Astrocyte of the spinal cord (primary cell): ENCODE measurements around the gene RRBP1.

Experiments used
- DNase-seq: peaks from one replicate; pipeline ENCODE4 v3.0.0; 2011; ENCODE audit warnings: low read depth, low spot score
- H3K4me3 ChIP-seq: 2 replicates; pipeline ENCODE4 v1.5.1; 2011; ENCODE audit warnings: low read depth, mild to moderate bottlenecking, low read length, moderate library complexity
- in situ Hi-C: cut with HindIII; loops from 2 replicates; pipeline ENCODE4 v1.10.0; 2017; ENCODE audit warnings: low sequenced_read_pairs
- TF ChIP-seq, protein P1 (sequence below): IDR thresholded peaks from 2 replicates; pipeline ENCODE4 v1.5.1; 2012; ENCODE audit warnings: low read depth, mild to moderate bottlenecking, low read length, inconsistent platforms

The RRBP1 gene

GRCh38 chr20:17594443-17594842, 87.6 kb downstream of the RRBP1 start:
- in situ Hi-C loops, result no loop called here
- TF ChIP-seq, protein P1, sequence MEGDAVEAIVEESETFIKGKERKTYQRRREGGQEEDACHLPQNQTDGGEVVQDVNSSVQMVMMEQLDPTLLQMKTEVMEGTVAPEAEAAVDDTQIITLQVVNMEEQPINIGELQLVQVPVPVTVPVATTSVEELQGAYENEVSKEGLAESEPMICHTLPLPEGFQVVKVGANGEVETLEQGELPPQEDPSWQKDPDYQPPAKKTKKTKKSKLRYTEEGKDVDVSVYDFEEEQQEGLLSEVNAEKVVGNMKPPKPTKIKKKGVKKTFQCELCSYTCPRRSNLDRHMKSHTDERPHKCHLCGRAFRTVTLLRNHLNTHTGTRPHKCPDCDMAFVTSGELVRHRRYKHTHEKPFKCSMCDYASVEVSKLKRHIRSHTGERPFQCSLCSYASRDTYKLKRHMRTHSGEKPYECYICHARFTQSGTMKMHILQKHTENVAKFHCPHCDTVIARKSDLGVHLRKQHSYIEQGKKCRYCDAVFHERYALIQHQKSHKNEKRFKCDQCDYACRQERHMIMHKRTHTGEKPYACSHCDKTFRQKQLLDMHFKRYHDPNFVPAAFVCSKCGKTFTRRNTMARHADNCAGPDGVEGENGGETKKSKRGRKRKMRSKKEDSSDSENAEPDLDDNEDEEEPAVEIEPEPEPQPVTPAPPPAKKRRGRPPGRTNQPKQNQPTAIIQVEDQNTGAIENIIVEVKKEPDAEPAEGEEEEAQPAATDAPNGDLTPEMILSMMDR, result no peak
- DNase-seq, result peak; percentile 64
- no peak overlapping the region for H3K4me3 ChIP-seq

DNA sequence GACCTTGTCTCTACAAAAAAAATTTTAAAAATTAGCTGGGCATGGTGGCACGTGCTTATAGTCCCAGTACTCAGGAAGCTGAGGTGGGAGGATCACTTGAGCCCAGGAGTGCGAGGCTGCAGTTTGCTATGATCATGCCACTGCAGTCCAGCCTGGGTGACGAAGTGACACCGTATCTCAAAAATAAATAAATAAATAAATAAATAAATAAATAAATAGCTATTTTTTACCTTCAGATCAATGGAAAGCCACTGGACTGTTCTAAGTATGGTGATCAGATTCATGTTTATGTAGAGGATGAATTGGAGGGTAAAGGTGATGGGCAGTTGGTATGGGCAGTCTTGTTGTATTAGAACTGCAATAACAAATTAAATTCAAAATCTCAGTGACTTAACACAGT, 88.1 kb downstream of the RRBP1 start:
- DNase-seq, result no peak
- TF ChIP-seq, protein P1, result no peak
- in situ Hi-C loops, result no loop called here
- H3K4me3 ChIP-seq, result no peak overlapping the region

- no peak for DNase-seq
- in situ Hi-C loops, result no loop called here
- no peak overlapping the region for H3K4me3 ChIP-seq
- TF ChIP-seq, protein P1, result no peak
These were observed 91.8 kb downstream of the RRBP1 start for GRCh38 chr20:17590245-17590644.

DNA sequence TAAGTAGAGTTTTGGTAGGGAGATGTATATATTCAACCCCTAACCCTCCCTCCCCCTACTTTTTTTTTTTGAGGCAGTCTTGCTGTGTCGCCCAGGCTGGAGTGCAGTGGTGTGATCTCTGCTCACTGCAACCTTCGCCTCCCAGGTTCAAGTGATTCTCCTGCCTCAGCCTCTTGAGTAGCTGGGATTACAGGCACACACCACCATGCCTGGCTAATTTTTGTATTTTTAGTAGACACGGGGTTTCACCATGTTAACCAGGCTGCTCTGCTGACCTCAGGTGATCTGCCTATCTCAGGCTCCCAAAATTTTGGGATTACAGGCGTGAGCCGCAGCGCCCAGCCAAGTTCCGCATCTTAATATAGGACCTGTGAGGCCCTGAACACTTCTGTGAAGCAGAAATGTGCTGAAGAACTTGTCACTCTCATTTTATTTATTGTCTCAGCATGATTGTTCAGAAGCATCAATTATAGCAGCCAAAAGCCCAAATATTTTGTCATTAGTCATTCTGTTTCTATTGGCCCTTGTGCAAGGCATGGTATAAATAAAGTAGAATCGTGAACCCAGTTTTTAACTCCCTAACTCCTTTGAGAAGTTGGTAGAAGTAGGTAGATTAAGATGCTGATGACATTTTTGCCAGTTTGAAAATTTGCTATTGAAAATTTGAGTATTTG, 92.7 kb downstream of the RRBP1 start:
- TF ChIP-seq, protein P1, result no peak
- no peak for DNase-seq
- H3K4me3 ChIP-seq, result no peak overlapping the region
- in situ Hi-C loops, result no loop called here

- H3K4me3 ChIP-seq, result no peak overlapping the region
- TF ChIP-seq, protein P1, result no peak
- DNase-seq, result no peak
- in situ Hi-C loops, result no loop called here
These were observed 94.2 kb downstream of the RRBP1 start for GRCh38 chr20:17587824-17588223.

DNA sequence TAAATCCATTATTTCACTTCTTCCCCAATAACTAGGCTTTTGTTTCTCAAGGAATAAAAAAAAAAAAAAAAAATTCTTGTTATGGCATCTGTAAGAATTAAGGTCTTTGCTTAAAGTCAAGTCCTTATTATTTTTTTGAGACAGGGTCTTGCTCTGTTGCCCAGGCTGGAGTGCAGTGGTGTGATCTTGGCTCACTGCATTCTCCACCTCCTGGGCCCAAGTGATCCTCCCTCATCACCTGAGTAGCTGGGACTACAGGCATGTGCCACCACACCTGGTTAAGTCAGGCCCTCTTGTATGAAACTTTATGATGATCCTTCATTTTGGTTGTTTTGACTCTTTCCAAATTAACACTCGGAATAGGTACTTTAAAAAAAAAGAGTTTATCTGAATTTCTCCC, 94.9 kb downstream of the RRBP1 start:
- TF ChIP-seq, protein P1, result no peak
- no peak overlapping the region for H3K4me3 ChIP-seq
- no peak for DNase-seq

More for the DNA sequence above, 94.9 kb downstream of the RRBP1 start:
- in situ Hi-C loops, result no loop called here
